Measurements from ENCODE around the gene RNF167.

GRCh38 chr17:4945944-4946280 lies 5.8 kb downstream of the RNF167 start:
- TF ChIP-seq NFE2L2 (IDR thresholded peaks at IDR 0.05; ENCODE audit: low read depth, low read length) (no peak), SMC3 (IDR thresholded peaks at IDR 0.05; ENCODE audit: low read depth, low read length) (no peak), RAD21 (IDR thresholded peaks at IDR 0.05; ENCODE audit: low read length) (no peak)
- TF ChIP-seq, protein P1, sequence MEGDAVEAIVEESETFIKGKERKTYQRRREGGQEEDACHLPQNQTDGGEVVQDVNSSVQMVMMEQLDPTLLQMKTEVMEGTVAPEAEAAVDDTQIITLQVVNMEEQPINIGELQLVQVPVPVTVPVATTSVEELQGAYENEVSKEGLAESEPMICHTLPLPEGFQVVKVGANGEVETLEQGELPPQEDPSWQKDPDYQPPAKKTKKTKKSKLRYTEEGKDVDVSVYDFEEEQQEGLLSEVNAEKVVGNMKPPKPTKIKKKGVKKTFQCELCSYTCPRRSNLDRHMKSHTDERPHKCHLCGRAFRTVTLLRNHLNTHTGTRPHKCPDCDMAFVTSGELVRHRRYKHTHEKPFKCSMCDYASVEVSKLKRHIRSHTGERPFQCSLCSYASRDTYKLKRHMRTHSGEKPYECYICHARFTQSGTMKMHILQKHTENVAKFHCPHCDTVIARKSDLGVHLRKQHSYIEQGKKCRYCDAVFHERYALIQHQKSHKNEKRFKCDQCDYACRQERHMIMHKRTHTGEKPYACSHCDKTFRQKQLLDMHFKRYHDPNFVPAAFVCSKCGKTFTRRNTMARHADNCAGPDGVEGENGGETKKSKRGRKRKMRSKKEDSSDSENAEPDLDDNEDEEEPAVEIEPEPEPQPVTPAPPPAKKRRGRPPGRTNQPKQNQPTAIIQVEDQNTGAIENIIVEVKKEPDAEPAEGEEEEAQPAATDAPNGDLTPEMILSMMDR (conservative IDR thresholded peaks at IDR 0.05; ENCODE audit: low read depth, low read length): no peak
